ENCODE results near the gene CD160. TPM values are rescaled to one million over a fixed set of nuclear protein-coding genes. Genes with fewer than 3 reads are reported as not detected.

The CD160 gene
- total RNA-seq, 1 donor from 2014 or later: not detected

DNA sequence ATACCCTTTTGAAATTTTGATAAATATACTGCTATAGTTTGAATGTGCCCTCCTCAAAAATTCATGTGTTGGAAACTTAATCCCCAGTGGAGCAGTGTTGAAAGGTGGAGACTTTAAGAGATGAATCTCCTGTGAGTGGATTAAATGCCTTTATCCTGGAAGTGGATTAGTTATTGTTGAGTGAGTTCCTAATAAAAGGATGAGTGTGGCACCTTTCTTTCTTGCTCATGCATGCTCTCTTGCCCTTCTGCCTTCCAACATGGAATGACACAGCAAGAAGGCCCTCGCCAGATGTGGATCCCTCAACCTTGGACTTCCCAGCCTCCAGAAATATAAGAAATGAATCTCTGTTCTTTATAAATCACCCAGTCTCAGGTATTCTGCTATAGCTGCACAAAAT is 51.8 kb downstream of the CD160 start:
- Mint-ChIP-seq H3K9me3 (ENCODE audit: unreplicated experiment) (peaks cover 2% of the 10 kb centered on the region), H3K4me3 (ENCODE audit: unreplicated experiment) (no peak overlapping the region), H3K27me3 (ENCODE audit: unreplicated experiment) (peaks cover 3% of the 10 kb centered on the region), H3K4me1 (ENCODE audit: low read depth, unreplicated experiment) (no peaks in the 10 kb centered on the region), H3K27ac (ENCODE audit: unreplicated experiment) (no peak overlapping the region), H3K36me3 (ENCODE audit: unreplicated experiment) (no peaks in the 10 kb centered on the region)
- DNase-seq: no peak
- TF ChIP-seq, protein P1, sequence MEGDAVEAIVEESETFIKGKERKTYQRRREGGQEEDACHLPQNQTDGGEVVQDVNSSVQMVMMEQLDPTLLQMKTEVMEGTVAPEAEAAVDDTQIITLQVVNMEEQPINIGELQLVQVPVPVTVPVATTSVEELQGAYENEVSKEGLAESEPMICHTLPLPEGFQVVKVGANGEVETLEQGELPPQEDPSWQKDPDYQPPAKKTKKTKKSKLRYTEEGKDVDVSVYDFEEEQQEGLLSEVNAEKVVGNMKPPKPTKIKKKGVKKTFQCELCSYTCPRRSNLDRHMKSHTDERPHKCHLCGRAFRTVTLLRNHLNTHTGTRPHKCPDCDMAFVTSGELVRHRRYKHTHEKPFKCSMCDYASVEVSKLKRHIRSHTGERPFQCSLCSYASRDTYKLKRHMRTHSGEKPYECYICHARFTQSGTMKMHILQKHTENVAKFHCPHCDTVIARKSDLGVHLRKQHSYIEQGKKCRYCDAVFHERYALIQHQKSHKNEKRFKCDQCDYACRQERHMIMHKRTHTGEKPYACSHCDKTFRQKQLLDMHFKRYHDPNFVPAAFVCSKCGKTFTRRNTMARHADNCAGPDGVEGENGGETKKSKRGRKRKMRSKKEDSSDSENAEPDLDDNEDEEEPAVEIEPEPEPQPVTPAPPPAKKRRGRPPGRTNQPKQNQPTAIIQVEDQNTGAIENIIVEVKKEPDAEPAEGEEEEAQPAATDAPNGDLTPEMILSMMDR (IDR thresholded peaks at IDR 0.05; ENCODE audit: partially characterized antibody, unreplicated experiment): no peak

DNA sequence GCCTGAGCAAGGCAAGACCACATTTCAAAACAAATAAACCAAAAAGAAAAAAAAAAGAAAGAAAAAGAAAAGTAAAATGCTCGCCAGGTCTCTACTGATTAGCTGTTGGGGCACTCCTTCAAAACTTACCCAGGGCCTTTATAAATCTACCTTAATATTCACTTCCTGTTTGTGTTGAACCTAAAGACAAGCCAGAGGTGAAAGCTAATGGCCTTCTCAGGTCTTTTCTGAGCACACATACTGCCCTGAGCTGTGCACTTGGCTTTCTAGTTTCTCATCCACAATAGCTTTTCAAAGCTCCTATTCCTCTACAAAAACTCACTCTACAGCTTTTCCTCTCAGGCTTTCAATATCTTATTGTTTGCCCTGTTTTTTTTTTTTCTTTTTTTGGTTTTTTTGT is 54.1 kb downstream of the CD160 start:
- H3K9me3 Mint-ChIP-seq (ENCODE audit: unreplicated experiment): peaks cover 2% of the 10 kb centered on the region
- H3K27ac Mint-ChIP-seq (ENCODE audit: unreplicated experiment): no peak overlapping the region
- no peak overlapping the region for H3K4me3 Mint-ChIP-seq (ENCODE audit: unreplicated experiment)
- DNase-seq: no peak
- no peaks in the 10 kb centered on the region for H3K4me1 Mint-ChIP-seq (ENCODE audit: low read depth, unreplicated experiment)
- TF ChIP-seq, protein P1 (IDR thresholded peaks at IDR 0.05; ENCODE audit: partially characterized antibody, unreplicated experiment): no peak
- no peaks in the 10 kb centered on the region for H3K36me3 Mint-ChIP-seq (ENCODE audit: unreplicated experiment)
- H3K27me3 Mint-ChIP-seq (ENCODE audit: unreplicated experiment): no peaks in the 10 kb centered on the region

DNA sequence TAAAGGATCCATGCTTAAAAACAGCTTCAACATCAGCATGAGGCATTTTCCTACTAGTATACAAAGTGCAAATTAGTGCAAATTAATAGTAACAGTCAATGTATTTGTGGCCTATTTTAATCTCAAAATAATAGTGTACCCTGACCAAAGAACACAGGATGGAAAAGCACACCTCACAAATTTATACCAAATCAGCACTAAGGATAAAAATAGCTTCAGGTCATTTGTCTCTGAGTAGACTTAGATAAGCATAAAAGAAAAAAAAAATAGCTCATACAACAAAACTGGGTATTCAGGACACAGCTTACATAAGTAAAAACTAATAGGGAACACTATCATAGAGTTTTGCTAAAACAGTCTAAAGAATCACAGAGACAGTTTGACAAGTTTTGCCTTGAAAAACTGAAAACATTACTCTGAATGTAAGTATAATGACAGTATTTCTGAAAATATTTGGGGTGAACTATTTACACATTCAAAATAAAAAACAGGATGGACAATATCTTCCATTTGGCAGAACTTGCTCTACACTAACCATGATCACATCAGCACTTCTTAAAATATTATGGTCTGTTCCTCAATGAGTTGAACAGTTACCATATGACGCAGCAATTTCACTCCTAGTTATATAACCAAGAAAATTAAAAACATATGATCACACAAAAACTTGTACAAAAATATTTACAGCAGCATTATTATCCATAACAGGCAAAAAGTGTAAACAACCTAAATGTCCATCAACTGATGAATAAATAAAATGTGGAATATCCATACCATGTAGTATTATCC is 58.3 kb downstream of the CD160 start:
- H3K27ac Mint-ChIP-seq (ENCODE audit: unreplicated experiment): no peak overlapping the region

DNA sequence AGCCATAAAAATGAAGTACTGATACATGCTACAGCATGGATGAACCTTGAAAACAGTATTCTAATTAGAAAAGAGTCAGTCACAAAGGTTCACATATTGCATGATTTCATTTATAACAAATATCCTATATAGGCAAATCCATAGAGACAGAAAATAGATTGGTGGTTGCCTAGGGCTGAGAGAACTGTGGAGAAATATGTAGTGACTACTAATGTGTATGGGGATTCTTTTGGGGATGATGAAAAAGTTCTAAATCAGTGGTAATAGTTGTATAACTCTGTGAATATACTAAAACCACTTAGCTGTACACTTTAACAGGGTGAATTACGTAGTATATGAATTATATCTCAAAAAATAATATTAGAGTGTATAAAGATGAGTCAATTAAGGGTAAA is 58.8 kb downstream of the CD160 start:
- no peak overlapping the region for H3K27ac Mint-ChIP-seq (ENCODE audit: unreplicated experiment)
- no peaks in the 10 kb centered on the region for H3K36me3 Mint-ChIP-seq (ENCODE audit: unreplicated experiment)
- peaks cover 2% of the 10 kb centered on the region for H3K9me3 Mint-ChIP-seq (ENCODE audit: unreplicated experiment)
- no peak for DNase-seq
- H3K4me1 Mint-ChIP-seq (ENCODE audit: low read depth, unreplicated experiment): no peaks in the 10 kb centered on the region
- H3K27me3 Mint-ChIP-seq (ENCODE audit: unreplicated experiment): no peaks in the 10 kb centered on the region
- TF ChIP-seq, protein P1 (IDR thresholded peaks at IDR 0.05; ENCODE audit: partially characterized antibody, unreplicated experiment): no peak
- no peak overlapping the region for H3K4me3 Mint-ChIP-seq (ENCODE audit: unreplicated experiment)

More for the DNA sequence above, 58.3 kb downstream of the CD160 start:
- Mint-ChIP-seq H3K36me3 (ENCODE audit: unreplicated experiment) (no peaks in the 10 kb centered on the region), H3K9me3 (ENCODE audit: unreplicated experiment) (peaks cover 2% of the 10 kb centered on the region), H3K27me3 (ENCODE audit: unreplicated experiment) (no peaks in the 10 kb centered on the region), H3K4me3 (ENCODE audit: unreplicated experiment) (no peak overlapping the region), H3K4me1 (ENCODE audit: low read depth, unreplicated experiment) (no peaks in the 10 kb centered on the region)
- no peak for DNase-seq
- TF ChIP-seq, protein P1 (IDR thresholded peaks at IDR 0.05; ENCODE audit: partially characterized antibody, unreplicated experiment): no peak

Measured in glutamatergic neuron (in vitro differentiated cells).